Measurements from ENCODE around the gene CSNK1A1.

Gene CSNK1A1

GRCh38 chr5:149550594-149551226 lies 529 bp downstream of the CSNK1A1 start:
- Histone ChIP-seq H3K4me2 (ENCODE audit: low read depth, low read length, poor library complexity, severe bottlenecking) (peak overlapping the region; percentile 92), H3K9ac (ENCODE audit: low read depth, low read length, poor library complexity, severe bottlenecking) (peak overlapping the region; percentile 100), H3K36me3 (ENCODE audit: insufficient read depth, low read length) (peaks cover 31% of the 10 kb centered on the region), H2AFZ (ENCODE audit: low read length) (0 out of 2 replicates have a peak overlapping the region, but pooled peaks have one; percentile 3), H4K20me1 (ENCODE audit: insufficient read depth, low read length, poor library complexity, severe bottlenecking) (peaks cover 43% of the 10 kb centered on the region), H3K9me2 (replicated peaks; ENCODE audit: low read depth, low read length) (no peaks in the 10 kb centered on the region), H3K9me3 (ENCODE audit: insufficient read depth, low read depth, low read length) (no peaks in the 10 kb centered on the region), H3F3A (ENCODE audit: low read depth) (no peaks in the 10 kb centered on the region), H3K4me3 (ENCODE audit: low read length, poor library complexity, severe bottlenecking) (peak overlapping the region; percentile 91), H3K4me1 (ENCODE audit: insufficient read depth, low read length, poor library complexity, severe bottlenecking) (peaks cover 27% of the 10 kb centered on the region), H3K79me2 (ENCODE audit: insufficient read depth, low read length) (peaks cover 55% of the 10 kb centered on the region), H3K27me3 (ENCODE audit: insufficient read depth, low read length, poor library complexity, severe bottlenecking) (peaks cover 16% of the 10 kb centered on the region)
- TF ChIP-seq EZH2phosphoT487 (IDR thresholded peaks at IDR 0.05; ENCODE audit: borderline replicate concordance) = no peak
- no peak for TF ChIP-seq CTCF (conservative IDR thresholded peaks at IDR 0.05; ENCODE audit: low read length)

GRCh38 chr5:149550268-149550583 lies 1.0 kb downstream of the CSNK1A1 start:
- Histone ChIP-seq H3K4me3 (ENCODE audit: low read length, poor library complexity, severe bottlenecking) (peak overlapping the region; percentile 91), H3K4me2 (ENCODE audit: low read depth, low read length, poor library complexity, severe bottlenecking) (peak overlapping the region; percentile 92), H3K9ac (ENCODE audit: low read depth, low read length, poor library complexity, severe bottlenecking) (peak overlapping the region; percentile 100), H2AFZ (ENCODE audit: low read length) (no peak overlapping the region), H3K9me3 (ENCODE audit: insufficient read depth, low read depth, low read length) (no peaks in the 10 kb centered on the region), H3F3A (ENCODE audit: low read depth) (no peaks in the 10 kb centered on the region), H3K9me2 (replicated peaks; ENCODE audit: low read depth, low read length) (no peaks in the 10 kb centered on the region), H3K79me2 (ENCODE audit: insufficient read depth, low read length) (peaks cover 60% of the 10 kb centered on the region), H3K4me1 (ENCODE audit: insufficient read depth, low read length, poor library complexity, severe bottlenecking) (peaks cover 27% of the 10 kb centered on the region), H3K27me3 (ENCODE audit: insufficient read depth, low read length, poor library complexity, severe bottlenecking) (peaks cover 16% of the 10 kb centered on the region), H4K20me1 (ENCODE audit: insufficient read depth, low read length, poor library complexity, severe bottlenecking) (peaks cover 48% of the 10 kb centered on the region), H3K36me3 (ENCODE audit: insufficient read depth, low read length) (peaks cover 36% of the 10 kb centered on the region)
- TF ChIP-seq CTCF (conservative IDR thresholded peaks at IDR 0.05; ENCODE audit: low read length) = no peak
- TF ChIP-seq EZH2phosphoT487 (IDR thresholded peaks at IDR 0.05; ENCODE audit: borderline replicate concordance) = no peak

- H3K4me1 ChIP-seq (ENCODE audit: insufficient read depth, low read length, poor library complexity, severe bottlenecking) = peaks cover 27% of the 10 kb centered on the region
Observed at GRCh38 chr5:149549461-149550267, 1.6 kb downstream of the CSNK1A1 start.

More at GRCh38 chr5:149549461-149550267, 1.6 kb downstream of the CSNK1A1 start:
- H3K9me3 ChIP-seq (ENCODE audit: insufficient read depth, low read depth, low read length) = no peaks in the 10 kb centered on the region
- no peaks in the 10 kb centered on the region for H3K9me2 ChIP-seq (replicated peaks; ENCODE audit: low read depth, low read length)
- H2AFZ ChIP-seq (ENCODE audit: low read length) = peak overlapping the region; percentile 29; the same call in 1 of the 2 replicates
- H3K79me2 ChIP-seq (ENCODE audit: insufficient read depth, low read length) = peaks cover 66% of the 10 kb centered on the region
- H3F3A ChIP-seq (ENCODE audit: low read depth) = no peaks in the 10 kb centered on the region
- H4K20me1 ChIP-seq (ENCODE audit: insufficient read depth, low read length, poor library complexity, severe bottlenecking) = peaks cover 54% of the 10 kb centered on the region
- peaks cover 41% of the 10 kb centered on the region for H3K36me3 ChIP-seq (ENCODE audit: insufficient read depth, low read length)
- peak overlapping the region; percentile 92 for H3K4me2 ChIP-seq (ENCODE audit: low read depth, low read length, poor library complexity, severe bottlenecking)
- peak overlapping the region; percentile 91 for H3K4me3 ChIP-seq (ENCODE audit: low read length, poor library complexity, severe bottlenecking)
- H3K27me3 ChIP-seq (ENCODE audit: insufficient read depth, low read length, poor library complexity, severe bottlenecking) = peaks cover 16% of the 10 kb centered on the region
- TF ChIP-seq EZH2phosphoT487 (IDR thresholded peaks at IDR 0.05; ENCODE audit: borderline replicate concordance) = no peak
- no peak for TF ChIP-seq CTCF (conservative IDR thresholded peaks at IDR 0.05; ENCODE audit: low read length)
- H3K9ac ChIP-seq (ENCODE audit: low read depth, low read length, poor library complexity, severe bottlenecking) = peak overlapping the region; percentile 100

Data from Loucy (cell line).